HEK293 (cell line): ENCODE results near the gene RTBDN.

Experiments used
- BCL11B ChIP-seq: fragments of 450-650 bp; formaldehyde crosslinking; IDR thresholded peaks from 2 replicates; pipeline ENCODE4 v1.5.1; 2016; ENCODE audit warnings: low read depth, missing biosample characterization, missing genetic modification characterization
- EGR2 ChIP-seq: fragments of 450-650 bp; formaldehyde crosslinking; IDR thresholded peaks from 2 replicates; pipeline ENCODE4 v1.5.1; 2016; ENCODE audit warnings: low read depth, missing biosample characterization, missing genetic modification characterization
- HIC1 ChIP-seq: fragments of 450-650 bp; formaldehyde crosslinking; IDR thresholded peaks from 2 replicates; pipeline ENCODE4 v1.5.1; 2016; ENCODE audit warnings: missing biosample characterization, missing genetic modification characterization
- IKZF3 ChIP-seq: fragments of 450-650 bp; IDR thresholded peaks from 2 replicates; pipeline ENCODE4 v1.5.0; 2018; ENCODE audit warnings: missing biosample characterization, mild to moderate bottlenecking, missing genetic modification characterization, moderate library complexity
- KLF1 ChIP-seq: fragments of 450-650 bp; formaldehyde crosslinking; IDR thresholded peaks from 2 replicates; pipeline ENCODE4 v1.5.1; 2016; ENCODE audit warnings: missing biosample characterization, missing genetic modification characterization
- PRDM1 ChIP-seq: fragments of 450-650 bp; formaldehyde crosslinking; IDR thresholded peaks from 2 replicates; pipeline ENCODE4; 2016; ENCODE audit warnings: missing biosample characterization, missing genetic modification characterization
- SETDB1 ChIP-seq: IDR thresholded peaks from one replicate; pipeline ENCODE4 v1.6.1; 2017; ENCODE audit warnings: mild to moderate bottlenecking, low read length, moderate library complexity, mixed read lengths; ENCODE audit not compliant: insufficient read length
- ZBTB20 ChIP-seq: fragments of 450-650 bp; formaldehyde crosslinking; IDR thresholded peaks from 2 replicates; pipeline ENCODE4 v1.5.1; 2016; ENCODE audit warnings: missing biosample characterization, missing genetic modification characterization
- ZIC2 ChIP-seq: fragments of 450-650 bp; formaldehyde crosslinking; IDR thresholded peaks from 2 replicates; pipeline ENCODE4 v1.5.1; 2016; ENCODE audit warnings: missing biosample characterization, missing genetic modification characterization
- ZNF18 ChIP-seq: fragments of 450-650 bp; formaldehyde crosslinking; IDR thresholded peaks from 2 replicates; pipeline ENCODE4 v1.5.1; 2016; ENCODE audit warnings: missing biosample characterization, missing genetic modification characterization
- ZNF184 ChIP-seq: fragments of 450-650 bp; IDR thresholded peaks from 2 replicates; pipeline ENCODE4 v1.5.1; 2018; ENCODE audit warnings: missing biosample characterization, mild to moderate bottlenecking, missing genetic modification characterization
- ZNF19 ChIP-seq: fragments of 450-650 bp; formaldehyde crosslinking; IDR thresholded peaks from 2 replicates; pipeline ENCODE4; 2016; ENCODE audit warnings: missing biosample characterization, missing genetic modification characterization, low read depth
- ZNF202 ChIP-seq: fragments of 450-650 bp; formaldehyde crosslinking; IDR thresholded peaks from 2 replicates; pipeline ENCODE4 v1.5.1; 2016; ENCODE audit warnings: missing biosample characterization, missing genetic modification characterization, borderline replicate concordance
- ZNF391 ChIP-seq: fragments of 450-650 bp; formaldehyde crosslinking; IDR thresholded peaks from 2 replicates; pipeline ENCODE4 v1.5.1; 2016; ENCODE audit warnings: low read depth, missing biosample characterization, missing genetic modification characterization, borderline replicate concordance
- ZNF677 ChIP-seq: fragments of 450-650 bp; IDR thresholded peaks from 2 replicates; pipeline ENCODE4 v1.5.0; 2018; ENCODE audit warnings: missing biosample characterization, mild to moderate bottlenecking, missing genetic modification characterization, moderate library complexity
- ZNF692 ChIP-seq: fragments of 450-650 bp; formaldehyde crosslinking; IDR thresholded peaks from 2 replicates; pipeline ENCODE4 v1.5.1; 2016; ENCODE audit warnings: missing biosample characterization, missing genetic modification characterization
- ZNF707 ChIP-seq: fragments of 450-650 bp; formaldehyde crosslinking; IDR thresholded peaks from 2 replicates; pipeline ENCODE4 v1.5.1; 2016; ENCODE audit warnings: missing biosample characterization, missing genetic modification characterization
- ZNF76 ChIP-seq: fragments of 450-650 bp; formaldehyde crosslinking; IDR thresholded peaks from 2 replicates; pipeline ENCODE4; 2016; ENCODE audit warnings: low read depth, missing biosample characterization, missing genetic modification characterization, borderline replicate concordance
- ZNF777 ChIP-seq: fragments of 450-650 bp; formaldehyde crosslinking; IDR thresholded peaks from 2 replicates; pipeline ENCODE4 v1.5.1; 2017; ENCODE audit warnings: missing biosample characterization, missing genetic modification characterization, borderline replicate concordance
- ZNF785 ChIP-seq: fragments of 450-650 bp; formaldehyde crosslinking; IDR thresholded peaks from 2 replicates; pipeline ENCODE4 v1.5.1; 2016; ENCODE audit warnings: missing biosample characterization, missing genetic modification characterization
- ZSCAN23 ChIP-seq: fragments of 450-650 bp; formaldehyde crosslinking; IDR thresholded peaks from 2 replicates; pipeline ENCODE4 v1.5.1; 2016; ENCODE audit warnings: missing biosample characterization, missing genetic modification characterization
- ZSCAN30 ChIP-seq: fragments of 450-650 bp; IDR thresholded peaks from 2 replicates; pipeline ENCODE4 v1.5.1; 2018; ENCODE audit warnings: missing biosample characterization, mild to moderate bottlenecking, missing genetic modification characterization, moderate library complexity
- TF ChIP-seq, protein P1 (sequence below): fragments of 450-650 bp; formaldehyde crosslinking; IDR thresholded peaks from 2 replicates; pipeline ENCODE4 v1.5.1; 2017; ENCODE audit warnings: missing biosample characterization, missing genetic modification characterization

The RTBDN gene

GRCh38 chr19:12802267-12803106, 31.9 kb downstream of the RTBDN start (continued):
- no peak for TF ChIP-seq SETDB1
- TF ChIP-seq ZNF18 (tag by site-specific recombination): no peak
- TF ChIP-seq, protein P1, sequence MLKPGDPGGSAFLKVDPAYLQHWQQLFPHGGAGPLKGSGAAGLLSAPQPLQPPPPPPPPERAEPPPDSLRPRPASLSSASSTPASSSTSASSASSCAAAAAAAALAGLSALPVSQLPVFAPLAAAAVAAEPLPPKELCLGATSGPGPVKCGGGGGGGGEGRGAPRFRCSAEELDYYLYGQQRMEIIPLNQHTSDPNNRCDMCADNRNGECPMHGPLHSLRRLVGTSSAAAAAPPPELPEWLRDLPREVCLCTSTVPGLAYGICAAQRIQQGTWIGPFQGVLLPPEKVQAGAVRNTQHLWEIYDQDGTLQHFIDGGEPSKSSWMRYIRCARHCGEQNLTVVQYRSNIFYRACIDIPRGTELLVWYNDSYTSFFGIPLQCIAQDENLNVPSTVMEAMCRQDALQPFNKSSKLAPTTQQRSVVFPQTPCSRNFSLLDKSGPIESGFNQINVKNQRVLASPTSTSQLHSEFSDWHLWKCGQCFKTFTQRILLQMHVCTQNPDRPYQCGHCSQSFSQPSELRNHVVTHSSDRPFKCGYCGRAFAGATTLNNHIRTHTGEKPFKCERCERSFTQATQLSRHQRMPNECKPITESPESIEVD (tag by site-specific recombination): no peak
- TF ChIP-seq ZNF785 (tag by site-specific recombination): no peak
- TF ChIP-seq IKZF3: peak; percentile 23; the same call in 1 of the 2 replicates
- peak; percentile 82 for TF ChIP-seq EGR2 (tag by site-specific recombination)
- TF ChIP-seq ZNF677 (tag by site-specific recombination): no peak
- no peak for TF ChIP-seq ZNF777 (tag by site-specific recombination)
- TF ChIP-seq ZNF692 (tag by site-specific recombination): no peak
- TF ChIP-seq ZNF184 (tag by site-specific recombination): no peak
- no peak for TF ChIP-seq ZNF391 (tag by site-specific recombination)
- TF ChIP-seq ZSCAN23 (tag by site-specific recombination): no peak
- no peak for TF ChIP-seq ZSCAN30 (tag by site-specific recombination)
- no peak for TF ChIP-seq ZNF202 (tag by site-specific recombination)
- TF ChIP-seq KLF1: 0 out of 2 replicates have a peak, but pooled peaks have one; percentile 54
- TF ChIP-seq PRDM1 (tag by site-specific recombination): peak; percentile 79
- TF ChIP-seq ZNF76 (tag by site-specific recombination): 0 out of 2 replicates have a peak, but pooled peaks have one; percentile 9
- no peak; the same call in 1 of the 2 replicates for TF ChIP-seq BCL11B (tag by site-specific recombination)
- TF ChIP-seq ZBTB20: no peak
- TF ChIP-seq ZNF707 (tag by site-specific recombination): no peak
- TF ChIP-seq ZNF19 (tag by site-specific recombination): no peak
- TF ChIP-seq ZIC2 (tag by site-specific recombination): no peak; the same call in 1 of the 2 replicates
- no peak for TF ChIP-seq HIC1 (tag by site-specific recombination)
- TF ChIP-seq, all 188 proteins: peak for 9
